SK-N-SH (cell line): ENCODE measurements around the gene ARHGAP45.

Experiments used
- CHD2 ChIP-seq: fragments of 150-350 bp; IDR thresholded peaks from 2 replicates; pipeline ENCODE4 v1.6.1; 2018; ENCODE audit warnings: low read length; ENCODE audit not compliant: partially characterized antibody
- FOSL2 ChIP-seq: IDR thresholded peaks from 2 replicates; pipeline ENCODE4 v1.4.0; 2012; ENCODE audit warnings: low read depth, mild to moderate bottlenecking, moderate library complexity, borderline replicate concordance
- FOXM1 ChIP-seq: IDR thresholded peaks from 2 replicates; pipeline ENCODE4 v1.4.0; 2012; ENCODE audit warnings: low read depth, mild to moderate bottlenecking
- MXI1 ChIP-seq: IDR thresholded peaks from 2 replicates; pipeline ENCODE4 v1.6.1; 2012; ENCODE audit warnings: mild to moderate bottlenecking, low read depth, low read length, improper control_type of control experiment
- RCOR1 ChIP-seq: fragments of 150-350 bp; IDR thresholded peaks from 2 replicates; pipeline ENCODE4 v1.6.1; 2017; ENCODE audit warnings: antibody characterized with exemption, low read length
- RFX5 ChIP-seq: IDR thresholded peaks from 2 replicates; pipeline ENCODE4 v1.6.1; 2012; ENCODE audit warnings: mild to moderate bottlenecking, improper control_type of control experiment, low read length
- TAF1 ChIP-seq: IDR thresholded peaks from 2 replicates; pipeline ENCODE4 v1.6.1; 2012; ENCODE audit warnings: low read depth, mild to moderate bottlenecking, low read length, moderate library complexity, borderline replicate concordance
- TF ChIP-seq, protein P1 (sequence below): fragments of 200-600 bp; sonication (generic); IDR thresholded peaks from 2 replicates; pipeline ENCODE4 v1.6.1; 2017; ENCODE audit warnings: antibody characterized with exemption, mild to moderate bottlenecking, moderate library complexity
- TF ChIP-seq, protein P2 (sequence below): fragments of 150-350 bp; IDR thresholded peaks from 2 replicates; pipeline ENCODE4 v1.6.1; 2017; ENCODE audit warnings: antibody characterized with exemption, low read length, low read depth, borderline replicate concordance
- TF ChIP-seq, protein P3 (sequence below): IDR thresholded peaks from 2 replicates; pipeline ENCODE4 v1.4.0; 2012; ENCODE audit warnings: low read depth
- TF ChIP-seq, protein P4 (sequence below): IDR thresholded peaks from 2 replicates; pipeline ENCODE4 v1.4.0; 2012; ENCODE audit warnings: low read depth, borderline replicate concordance

DNA sequence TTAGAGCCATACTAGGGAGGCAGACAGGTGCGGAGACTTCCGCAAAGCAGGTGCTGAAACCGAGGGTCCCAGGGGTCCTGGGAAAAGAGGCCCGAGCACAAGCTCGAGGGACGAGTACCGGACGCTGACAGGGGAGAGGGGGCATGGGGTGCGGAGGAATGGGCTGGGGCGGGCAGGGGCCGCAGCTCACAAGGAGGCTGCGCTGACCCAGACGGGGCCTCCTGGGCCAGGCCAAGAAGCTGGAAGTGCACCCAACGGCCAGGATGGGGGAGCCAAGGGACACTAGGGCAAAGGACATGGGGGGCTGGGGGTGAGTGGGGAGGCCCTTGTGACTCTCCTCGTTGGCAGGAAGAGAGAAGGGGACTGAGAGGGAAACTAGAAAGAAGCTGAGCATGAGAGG, 26.4 kb downstream of the ARHGAP45 start:
- TF ChIP-seq, protein P1, sequence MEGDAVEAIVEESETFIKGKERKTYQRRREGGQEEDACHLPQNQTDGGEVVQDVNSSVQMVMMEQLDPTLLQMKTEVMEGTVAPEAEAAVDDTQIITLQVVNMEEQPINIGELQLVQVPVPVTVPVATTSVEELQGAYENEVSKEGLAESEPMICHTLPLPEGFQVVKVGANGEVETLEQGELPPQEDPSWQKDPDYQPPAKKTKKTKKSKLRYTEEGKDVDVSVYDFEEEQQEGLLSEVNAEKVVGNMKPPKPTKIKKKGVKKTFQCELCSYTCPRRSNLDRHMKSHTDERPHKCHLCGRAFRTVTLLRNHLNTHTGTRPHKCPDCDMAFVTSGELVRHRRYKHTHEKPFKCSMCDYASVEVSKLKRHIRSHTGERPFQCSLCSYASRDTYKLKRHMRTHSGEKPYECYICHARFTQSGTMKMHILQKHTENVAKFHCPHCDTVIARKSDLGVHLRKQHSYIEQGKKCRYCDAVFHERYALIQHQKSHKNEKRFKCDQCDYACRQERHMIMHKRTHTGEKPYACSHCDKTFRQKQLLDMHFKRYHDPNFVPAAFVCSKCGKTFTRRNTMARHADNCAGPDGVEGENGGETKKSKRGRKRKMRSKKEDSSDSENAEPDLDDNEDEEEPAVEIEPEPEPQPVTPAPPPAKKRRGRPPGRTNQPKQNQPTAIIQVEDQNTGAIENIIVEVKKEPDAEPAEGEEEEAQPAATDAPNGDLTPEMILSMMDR = no peak
- TF ChIP-seq, protein P2, sequence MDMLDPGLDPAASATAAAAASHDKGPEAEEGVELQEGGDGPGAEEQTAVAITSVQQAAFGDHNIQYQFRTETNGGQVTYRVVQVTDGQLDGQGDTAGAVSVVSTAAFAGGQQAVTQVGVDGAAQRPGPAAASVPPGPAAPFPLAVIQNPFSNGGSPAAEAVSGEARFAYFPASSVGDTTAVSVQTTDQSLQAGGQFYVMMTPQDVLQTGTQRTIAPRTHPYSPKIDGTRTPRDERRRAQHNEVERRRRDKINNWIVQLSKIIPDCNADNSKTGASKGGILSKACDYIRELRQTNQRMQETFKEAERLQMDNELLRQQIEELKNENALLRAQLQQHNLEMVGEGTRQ = no peak
- no peak for TF ChIP-seq TAF1
- TF ChIP-seq FOSL2 = no peak
- TF ChIP-seq, protein P3, sequence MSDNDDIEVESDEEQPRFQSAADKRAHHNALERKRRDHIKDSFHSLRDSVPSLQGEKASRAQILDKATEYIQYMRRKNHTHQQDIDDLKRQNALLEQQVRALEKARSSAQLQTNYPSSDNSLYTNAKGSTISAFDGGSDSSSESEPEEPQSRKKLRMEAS = no peak
- TF ChIP-seq, protein P4, sequence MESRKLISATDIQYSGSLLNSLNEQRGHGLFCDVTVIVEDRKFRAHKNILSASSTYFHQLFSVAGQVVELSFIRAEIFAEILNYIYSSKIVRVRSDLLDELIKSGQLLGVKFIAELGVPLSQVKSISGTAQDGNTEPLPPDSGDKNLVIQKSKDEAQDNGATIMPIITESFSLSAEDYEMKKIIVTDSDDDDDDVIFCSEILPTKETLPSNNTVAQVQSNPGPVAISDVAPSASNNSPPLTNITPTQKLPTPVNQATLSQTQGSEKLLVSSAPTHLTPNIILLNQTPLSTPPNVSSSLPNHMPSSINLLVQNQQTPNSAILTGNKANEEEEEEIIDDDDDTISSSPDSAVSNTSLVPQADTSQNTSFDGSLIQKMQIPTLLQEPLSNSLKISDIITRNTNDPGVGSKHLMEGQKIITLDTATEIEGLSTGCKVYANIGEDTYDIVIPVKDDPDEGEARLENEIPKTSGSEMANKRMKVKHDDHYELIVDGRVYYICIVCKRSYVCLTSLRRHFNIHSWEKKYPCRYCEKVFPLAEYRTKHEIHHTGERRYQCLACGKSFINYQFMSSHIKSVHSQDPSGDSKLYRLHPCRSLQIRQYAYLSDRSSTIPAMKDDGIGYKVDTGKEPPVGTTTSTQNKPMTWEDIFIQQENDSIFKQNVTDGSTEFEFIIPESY = no peak
- no peak for TF ChIP-seq FOXM1
- no peak for TF ChIP-seq CHD2
- TF ChIP-seq RFX5 = no peak
- TF ChIP-seq RCOR1 = no peak
- TF ChIP-seq MXI1 = no peak
